Posterior cingulate gyrus (tissue), 11 donors: ENCODE results near the gene MAP2K5.

Experiments used
- DNase-seq, 10 donors: peaks; one replicate each; pipeline versions ENCODE4 v3.0.0 to v3.0.0-alpha.2; 2020 to 2021; ENCODE audit warnings: mixed read lengths in 3 of 10
- intact Hi-C: fragments of 100-400 bp; cut with DNase I; formaldehyde crosslinking; loops from one replicate; pipeline ENCODE4 v1.15.1; 2023

Gene MAP2K5

DNA sequence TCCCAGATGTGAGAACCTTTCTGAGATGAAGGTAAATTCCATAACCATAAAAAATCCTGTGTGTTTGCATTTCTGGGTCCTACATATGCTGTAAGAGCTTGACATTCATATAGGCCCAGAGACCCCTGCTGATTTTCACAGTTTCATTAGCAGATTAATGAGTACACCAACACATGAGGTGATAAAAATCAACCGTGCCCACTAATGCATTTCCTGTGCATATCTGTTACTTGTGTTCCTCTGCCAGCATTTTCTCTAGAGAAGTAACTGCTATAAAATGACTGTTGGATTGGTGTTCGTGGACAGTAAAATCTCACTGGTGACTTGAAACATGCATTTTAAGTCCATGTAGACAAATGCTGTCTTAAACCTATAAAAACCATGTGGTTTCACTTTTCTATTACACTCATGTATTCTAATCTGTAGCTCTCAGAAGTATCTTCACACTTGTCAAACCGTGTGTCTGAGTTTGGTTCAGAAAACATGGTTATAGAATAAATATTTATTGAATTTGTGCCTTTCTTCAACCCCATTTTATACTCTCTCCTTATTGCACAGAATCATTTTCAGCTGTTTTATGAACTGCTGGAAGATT lies 14.6 kb downstream of the MAP2K5 start:
- DNase-seq = no peak
- intact Hi-C loops = no loop called here

- intact Hi-C loops = no loop called here
- DNase-seq = no peak
Observed at GRCh38 chr15:67558502-67558901, 16.0 kb downstream of the MAP2K5 start.

DNA sequence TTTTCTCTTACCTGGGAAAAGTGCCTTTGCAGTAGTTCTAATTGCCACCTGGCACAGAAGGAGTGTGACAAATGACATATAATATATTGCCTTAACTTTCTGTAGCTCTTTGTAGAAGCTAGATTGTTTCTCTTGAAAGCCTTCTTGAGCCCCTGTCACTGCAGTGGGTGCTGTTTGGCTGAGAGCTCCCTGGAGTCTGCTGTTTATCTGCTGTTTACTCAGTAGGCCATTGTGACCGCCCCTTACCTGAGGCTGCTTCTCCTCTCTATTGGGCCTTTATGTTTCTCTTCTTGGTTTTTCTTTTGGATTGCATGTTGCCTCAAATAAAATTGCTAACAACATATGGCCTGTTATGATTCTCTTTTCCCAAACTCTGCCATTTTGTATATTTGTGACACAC lies 16.7 kb downstream of the MAP2K5 start:
- DNase-seq = no peak
- intact Hi-C loops = no loop called here

DNA sequence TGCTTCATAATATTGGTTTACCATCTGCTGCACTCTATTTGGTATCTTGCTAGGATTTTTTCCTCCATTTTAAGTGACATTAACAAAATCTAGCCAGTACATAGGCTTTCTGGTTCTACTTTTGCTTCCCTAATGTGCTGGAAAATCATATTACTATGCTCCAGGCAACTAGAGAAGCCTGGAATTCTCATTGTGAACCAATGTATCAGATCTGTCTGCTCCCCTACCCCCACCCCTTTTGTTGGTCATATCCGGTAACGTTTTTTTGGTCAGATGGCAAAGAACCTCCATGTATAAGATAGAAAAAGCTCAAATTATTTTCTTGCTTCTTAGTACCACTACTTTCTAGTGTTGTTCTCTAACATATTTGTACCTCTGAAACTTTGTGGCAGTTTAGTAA lies 17.1 kb downstream of the MAP2K5 start:
- intact Hi-C loops = no loop called here
- no peak for DNase-seq

DNA sequence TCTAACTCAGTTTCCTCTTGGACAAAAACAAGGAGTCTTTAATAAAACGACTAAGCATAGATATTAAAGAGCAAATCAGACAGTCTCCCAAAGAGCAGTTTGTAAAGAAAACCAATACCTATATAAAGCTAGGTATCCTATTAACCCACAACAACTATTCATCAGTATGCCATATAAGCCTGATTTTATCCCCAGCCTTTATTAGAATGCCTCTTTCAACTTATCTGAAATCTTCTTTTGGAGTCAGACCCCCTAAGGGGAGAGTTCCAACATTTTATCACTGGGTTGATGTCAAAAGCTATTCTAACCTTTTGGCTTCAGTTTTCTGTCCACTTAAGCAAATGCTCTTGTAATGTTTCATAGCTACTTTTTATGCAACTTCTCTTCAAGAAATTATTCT lies 17.8 kb downstream of the MAP2K5 start:
- intact Hi-C loops = no loop called here
- no peak for DNase-seq

DNA sequence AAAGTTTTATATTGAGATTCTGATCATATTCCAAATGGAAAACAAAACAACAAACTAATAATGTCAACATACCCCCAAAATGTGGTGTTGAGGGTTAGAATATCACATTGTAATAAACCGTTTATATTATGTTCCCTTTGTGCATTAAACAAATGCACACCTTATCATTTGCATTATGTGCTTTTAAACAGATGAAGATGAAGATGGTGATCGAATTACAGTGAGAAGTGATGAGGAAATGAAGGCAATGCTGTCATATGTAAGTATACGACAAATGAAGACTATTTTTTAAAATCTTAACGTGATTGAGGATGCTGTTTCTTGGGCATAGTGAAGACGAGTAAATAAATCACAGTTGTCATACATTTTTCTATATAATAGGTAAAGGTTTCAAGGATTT lies 20.6 kb downstream of the MAP2K5 start:
- no peak for DNase-seq
- intact Hi-C loops = no loop called here

DNA sequence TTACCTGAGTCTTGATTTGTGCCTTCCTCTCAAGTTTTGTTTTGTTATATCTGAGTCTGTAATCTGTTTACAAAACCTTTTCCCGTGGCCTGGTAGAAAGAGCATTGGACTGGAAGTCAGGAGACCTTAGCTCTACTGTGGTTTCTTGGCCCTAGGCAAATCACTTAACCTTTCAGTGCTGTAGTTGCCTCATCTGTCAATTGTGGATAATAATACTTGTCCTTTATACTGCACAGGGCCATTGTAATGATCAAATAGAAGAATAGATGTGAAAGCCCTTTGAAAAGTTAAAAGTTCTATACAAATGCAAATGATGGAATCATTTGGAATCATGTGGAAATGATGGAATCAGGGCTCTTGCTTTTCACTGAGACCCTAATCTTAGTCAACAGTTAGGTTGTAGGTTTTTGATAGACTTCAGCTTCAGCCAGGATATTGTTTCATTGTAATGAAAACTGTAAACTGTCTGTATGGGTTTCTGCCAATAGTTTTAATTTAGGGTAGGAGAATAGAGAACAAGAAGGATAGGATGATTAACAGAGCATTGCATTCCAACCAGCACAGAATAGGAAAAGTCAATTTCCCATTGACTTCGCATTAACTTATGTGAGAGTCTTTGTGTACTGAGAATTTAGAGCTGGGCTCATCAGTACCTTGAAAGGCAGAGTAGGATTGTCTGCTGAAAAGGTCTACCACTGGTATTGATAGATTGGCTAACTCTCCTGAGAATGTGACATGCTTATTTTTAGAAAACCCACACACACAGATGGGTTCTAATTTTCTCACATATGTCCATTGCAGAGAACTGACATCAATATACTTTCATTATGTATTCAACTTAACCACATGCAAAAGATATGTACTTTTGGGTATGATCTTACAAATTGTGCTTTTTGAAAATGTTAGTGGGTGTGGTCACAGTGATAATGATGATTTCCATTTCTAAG lies 21.8 kb downstream of the MAP2K5 start:
- no peak for DNase-seq
- intact Hi-C loops = no loop called here

DNA sequence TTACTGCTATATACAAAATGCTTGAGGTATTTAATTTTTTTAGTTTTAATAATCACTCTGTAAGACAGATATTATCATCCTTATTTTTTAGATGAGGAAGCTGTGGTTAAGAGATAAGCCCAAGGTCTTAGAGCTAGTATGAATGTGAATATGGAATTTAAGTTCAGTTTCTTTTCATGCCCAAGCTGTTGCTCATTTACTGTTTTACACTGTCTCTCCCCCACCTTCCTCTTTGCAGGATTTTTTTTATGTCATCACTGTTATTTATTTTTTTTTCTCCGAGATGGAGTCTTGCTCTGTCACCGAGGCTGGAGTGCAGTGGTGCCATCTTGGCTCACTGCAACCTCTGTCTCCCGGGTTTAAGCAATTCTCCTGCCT lies 22.5 kb downstream of the MAP2K5 start:
- intact Hi-C loops = no loop called here
- DNase-seq = no peak

- intact Hi-C loops = no loop called here
- DNase-seq = no peak
Observed at GRCh38 chr15:67569668-67570067, 27.2 kb downstream of the MAP2K5 start.

DNA sequence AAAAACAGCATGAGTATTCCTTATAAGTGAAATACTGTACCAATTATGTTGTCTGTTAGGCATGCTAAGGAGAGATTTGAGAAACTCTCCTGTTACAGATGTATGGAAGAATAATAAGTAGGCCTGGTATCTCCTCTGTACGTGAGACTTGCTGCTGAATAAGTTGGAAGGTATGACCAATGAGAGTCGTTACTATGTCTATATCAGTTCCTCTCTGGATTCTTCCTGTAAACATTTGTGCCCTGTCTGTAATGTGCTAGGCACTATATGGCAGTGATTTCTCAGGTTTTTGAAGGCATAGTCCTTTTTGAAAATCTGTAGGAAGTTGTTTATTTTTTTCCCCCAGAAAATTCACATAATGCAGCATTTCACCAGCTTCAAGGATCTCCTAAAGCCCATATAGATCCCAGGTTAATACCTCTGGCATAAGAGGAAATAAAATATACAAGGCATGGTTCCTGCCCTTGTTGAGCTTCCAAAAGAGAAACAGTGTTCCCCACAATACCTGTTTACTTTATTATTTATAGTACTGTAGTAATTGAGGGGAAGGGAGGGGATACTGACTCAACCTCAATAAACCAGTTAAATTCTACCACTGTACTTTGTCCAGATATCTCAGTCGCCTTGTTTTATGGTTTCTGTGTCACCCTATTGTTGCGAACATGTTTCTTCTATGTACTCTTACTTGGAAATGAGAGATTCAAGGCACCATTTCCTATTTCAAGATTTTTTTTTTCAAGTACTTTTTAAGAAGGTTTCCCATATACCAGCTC lies 28.6 kb downstream of the MAP2K5 start:
- DNase-seq = no peak
- intact Hi-C loops = no loop called here

- intact Hi-C loops = no loop called here
- DNase-seq = no peak
Observed at GRCh38 chr15:67571648-67572415, 29.3 kb downstream of the MAP2K5 start.

DNA sequence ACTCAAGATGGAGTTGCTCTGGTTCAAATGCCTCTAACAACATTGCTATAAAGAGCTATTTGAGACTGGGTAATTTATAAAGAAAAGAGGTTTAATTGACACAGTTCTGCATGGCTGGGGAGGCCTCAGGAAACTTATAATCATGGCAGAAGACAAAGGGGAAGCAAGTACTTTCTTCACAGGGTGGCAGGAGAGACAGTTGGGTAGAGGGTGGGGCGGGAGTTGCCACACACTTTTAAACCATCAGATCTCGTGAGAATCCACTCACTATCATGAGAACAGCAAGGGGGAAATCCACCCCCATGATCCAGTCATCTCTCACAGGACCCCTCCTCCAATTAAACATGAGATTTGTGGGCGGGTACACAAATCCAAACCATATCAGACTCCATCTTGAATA lies 30.7 kb downstream of the MAP2K5 start:
- DNase-seq = no peak
- intact Hi-C loops = no loop called here

DNA sequence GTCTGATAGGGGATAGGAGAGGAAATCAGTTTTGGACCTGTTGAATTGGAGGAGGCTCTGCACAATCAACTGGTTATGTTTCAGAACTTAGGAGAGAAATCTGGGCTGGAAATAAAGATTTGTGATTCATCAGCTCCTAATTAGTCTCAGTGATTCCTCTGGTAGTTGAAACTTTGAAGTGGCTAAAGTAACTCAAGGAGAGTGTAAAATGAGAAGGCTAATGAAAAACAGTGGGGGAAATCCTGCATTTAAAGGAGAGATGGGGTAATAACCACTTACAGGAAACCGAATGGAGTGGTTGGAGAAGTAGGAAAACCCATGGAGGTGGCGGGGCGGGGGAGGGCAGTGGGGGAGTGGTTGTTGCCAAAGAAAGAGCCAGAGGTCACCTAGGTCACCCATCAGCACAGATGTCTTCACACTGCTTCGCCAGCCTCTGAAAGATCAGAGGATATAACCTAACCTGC lies 32.6 kb downstream of the MAP2K5 start:
- intact Hi-C loops = no loop called here
- DNase-seq = no peak

DNA sequence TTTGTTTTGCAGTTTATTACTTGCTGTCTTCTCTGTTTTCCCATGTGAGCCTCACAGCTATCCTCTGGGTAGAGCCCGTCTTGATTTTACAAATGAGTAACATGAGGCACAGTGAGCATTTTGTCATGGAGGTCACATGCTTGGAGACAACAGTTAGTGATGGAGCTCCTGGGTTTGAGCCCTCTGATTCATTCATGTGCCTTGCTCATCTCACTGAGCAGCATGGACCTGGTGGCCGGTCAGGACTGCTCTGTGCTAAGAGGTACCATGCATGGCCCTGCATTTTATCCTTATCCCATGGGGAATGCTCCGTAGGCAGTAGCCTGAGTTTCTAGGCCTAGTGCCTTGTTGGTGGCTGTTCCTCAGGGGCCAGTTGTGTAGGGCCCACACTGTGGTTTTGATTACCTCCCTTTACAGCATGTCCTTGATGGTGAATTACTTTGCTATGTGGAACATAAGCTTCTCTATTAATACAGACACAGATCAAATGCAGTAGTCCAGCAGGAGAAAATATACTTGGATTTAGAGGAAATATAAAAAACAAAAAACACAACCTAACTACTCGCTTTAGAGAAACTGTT lies 35.6 kb downstream of the MAP2K5 start:
- intact Hi-C loops = no loop called here
- no peak for DNase-seq

- intact Hi-C loops = no loop called here
- DNase-seq = no peak
Observed at GRCh38 chr15:67579164-67579563, 36.7 kb downstream of the MAP2K5 start.

GRCh38 chr15:67579967-67580366 lies 37.5 kb downstream of the MAP2K5 start:
- intact Hi-C loops = no loop called here
- DNase-seq = no peak

DNA sequence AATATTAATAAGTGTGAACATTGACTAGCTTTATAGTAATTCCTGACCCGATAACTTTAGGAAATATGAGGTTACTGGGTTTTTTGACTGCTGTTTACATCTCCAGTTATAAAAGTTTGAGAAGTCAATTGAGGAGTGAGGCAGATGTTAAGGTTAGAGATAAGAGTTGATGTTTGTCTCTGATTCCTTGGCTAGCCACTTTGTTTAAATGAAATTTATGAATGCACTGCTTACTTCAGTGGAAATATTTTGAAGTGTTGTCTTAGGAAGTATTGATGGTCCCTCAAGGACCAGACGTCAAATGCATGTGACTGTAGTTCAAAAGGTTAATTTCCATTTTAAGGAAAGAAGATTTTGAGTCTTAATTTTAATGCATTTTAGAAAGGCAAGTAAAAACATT lies 41.7 kb downstream of the MAP2K5 start:
- intact Hi-C loops = no loop called here
- no peak for DNase-seq

GRCh38 chr15:67585681-67586080 lies 43.2 kb downstream of the MAP2K5 start:
- intact Hi-C loops = no loop called here
- DNase-seq = no peak

DNA sequence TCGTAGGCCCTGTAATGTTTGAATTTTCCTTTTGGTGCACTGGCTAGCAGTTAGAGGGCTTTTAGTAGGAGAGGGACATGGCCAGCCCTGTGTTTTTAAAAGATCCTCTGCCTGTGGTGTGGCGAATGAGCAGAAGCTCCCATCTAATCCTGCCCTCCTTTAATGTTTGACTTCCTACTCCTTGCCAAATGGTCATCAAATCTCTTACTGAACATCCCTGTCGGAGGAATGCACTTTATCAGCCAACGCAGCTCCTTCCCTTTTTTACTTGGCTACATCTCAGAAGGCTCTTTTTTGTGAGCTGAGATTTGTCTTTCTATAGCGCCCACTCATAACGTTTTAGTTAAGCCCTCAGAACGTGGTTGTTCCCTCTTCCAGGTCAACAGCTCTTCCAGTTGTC lies 44.8 kb downstream of the MAP2K5 start:
- intact Hi-C loops = no loop called here
- DNase-seq = no peak

GRCh38 chr15:67587754-67588153 lies 45.3 kb downstream of the MAP2K5 start:
- intact Hi-C loops = no loop called here
- DNase-seq = peak in 8 of 10 donors; percentile 15 to 89 (median 49)
